ENCODE results near the gene CDK3. TPM values are rescaled to one million over a fixed set of nuclear protein-coding genes. Genes with fewer than 3 reads are reported as not detected.

The CDK3 gene
- polyA plus RNA-seq, 1 donor: 19.0 TPM

DNA sequence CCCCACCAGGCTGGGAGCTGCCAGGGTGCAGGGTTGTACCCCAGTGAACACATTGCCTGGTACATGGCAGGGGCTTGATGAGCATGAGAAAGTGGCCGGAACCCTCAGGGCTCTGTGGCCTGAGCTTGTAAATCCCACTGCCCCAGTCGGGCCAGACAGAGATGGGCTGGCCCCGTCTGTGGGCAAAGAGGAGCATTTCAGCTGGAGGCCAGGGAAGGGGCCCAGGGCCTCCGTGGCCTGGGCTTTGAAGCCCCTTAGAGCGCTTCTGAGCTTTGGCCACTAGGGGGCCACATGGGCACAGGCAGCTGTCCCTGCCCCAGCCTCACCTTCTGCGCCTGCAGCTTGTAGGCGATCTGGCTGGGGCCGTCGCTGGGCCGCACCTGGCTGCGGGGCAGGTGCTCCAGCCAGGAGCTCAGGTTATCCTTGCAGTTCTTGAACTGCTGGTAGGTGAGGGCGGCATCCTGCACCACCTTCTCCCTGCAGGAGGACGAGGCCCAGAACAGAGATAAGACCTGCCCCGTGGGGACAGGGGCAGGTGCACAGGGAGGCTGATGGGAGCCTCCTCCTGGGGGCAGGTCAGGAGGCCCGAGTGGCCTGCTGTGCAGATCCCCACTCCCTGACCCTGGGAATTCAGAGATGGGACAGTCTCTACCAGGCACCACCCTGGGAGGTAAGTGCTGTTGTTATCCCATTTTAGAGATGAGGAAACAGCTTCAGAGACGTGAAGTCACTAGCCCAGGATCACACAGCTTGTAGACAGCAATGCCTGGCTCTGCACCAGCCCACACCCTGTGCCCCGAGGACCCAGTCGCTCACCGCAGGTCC, 13.7 kb downstream of the CDK3 start:
- DNase-seq: peak; percentile 69

- DNase-seq: no peak
Measured at GRCh38 chr17:76014925-76015261, 14.2 kb downstream of the CDK3 start.

- DNase-seq: no peak
Measured at GRCh38 chr17:76017481-76018339, 17.1 kb downstream of the CDK3 start.

DNA sequence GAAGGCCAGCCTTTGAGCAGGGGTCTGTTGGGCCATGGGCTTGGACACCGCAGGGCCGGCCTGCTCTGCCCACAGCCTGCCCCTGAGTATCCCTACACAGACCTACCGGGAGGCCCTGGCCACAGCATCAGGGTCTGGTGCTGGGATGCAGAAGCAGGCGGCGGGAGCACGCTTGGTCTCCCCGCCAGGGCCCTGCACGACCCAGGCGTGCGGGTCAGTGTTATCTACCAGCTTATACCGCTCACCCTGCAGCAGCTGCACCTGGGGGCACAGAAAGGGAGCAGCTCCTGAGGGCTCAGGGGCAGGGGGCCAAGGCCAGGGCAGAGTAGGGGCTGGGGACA, 17.7 kb downstream of the CDK3 start:
- DNase-seq: no peak

GRCh38 chr17:76018801-76019200, 18.1 kb downstream of the CDK3 start:
- no peak for DNase-seq

GRCh38 chr17:76019833-76020467, 19.3 kb downstream of the CDK3 start:
- no peak for DNase-seq

DNA sequence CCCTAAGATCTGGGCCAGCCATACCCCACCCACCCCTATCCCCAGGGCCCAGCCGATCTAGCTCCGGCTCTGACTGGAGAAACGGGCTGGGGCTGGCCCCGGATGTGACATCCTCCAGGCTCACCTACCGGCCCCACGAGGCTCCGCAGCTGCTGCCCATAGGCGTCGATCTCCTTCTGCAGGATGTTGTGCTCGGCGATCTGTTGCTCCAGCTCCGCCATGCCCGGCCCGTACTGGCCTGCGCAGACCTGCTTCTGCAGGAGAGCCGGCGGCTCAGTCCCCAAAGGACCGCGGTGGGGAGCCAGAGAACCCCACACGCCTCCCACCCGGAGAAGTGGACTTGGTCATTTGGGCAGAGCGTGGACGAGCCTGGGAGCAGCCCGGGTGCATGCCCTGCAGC, 21.6 kb downstream of the CDK3 start:
- DNase-seq: no peak

- DNase-seq: no peak
Measured at GRCh38 chr17:76022973-76023899, 22.6 kb downstream of the CDK3 start.

GRCh38 chr17:76023900-76024237, 23.2 kb downstream of the CDK3 start:
- no peak for DNase-seq

DNA sequence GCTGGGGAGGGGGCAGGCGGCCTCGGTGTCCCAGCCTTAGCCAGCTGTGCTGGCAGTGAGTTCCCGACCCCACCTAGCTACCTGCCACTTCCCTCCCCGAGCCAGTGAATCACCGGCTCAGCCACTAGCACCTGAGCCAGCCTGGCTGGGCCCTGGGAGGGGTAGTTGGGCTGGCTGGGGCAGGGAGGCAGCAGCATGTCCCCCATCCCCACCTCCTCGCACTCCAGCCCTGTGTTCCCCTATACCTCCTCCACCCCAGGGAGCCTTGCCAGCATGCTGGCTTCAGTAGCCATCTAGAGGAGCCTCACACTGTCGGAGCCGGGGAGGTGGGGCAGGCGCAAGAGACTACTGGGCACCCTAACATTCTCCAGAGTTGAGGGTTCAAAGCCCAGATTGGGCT, 23.7 kb downstream of the CDK3 start:
- DNase-seq: no peak

GRCh38 chr17:76025294-76025693, 24.6 kb downstream of the CDK3 start:
- no peak for DNase-seq

DNA sequence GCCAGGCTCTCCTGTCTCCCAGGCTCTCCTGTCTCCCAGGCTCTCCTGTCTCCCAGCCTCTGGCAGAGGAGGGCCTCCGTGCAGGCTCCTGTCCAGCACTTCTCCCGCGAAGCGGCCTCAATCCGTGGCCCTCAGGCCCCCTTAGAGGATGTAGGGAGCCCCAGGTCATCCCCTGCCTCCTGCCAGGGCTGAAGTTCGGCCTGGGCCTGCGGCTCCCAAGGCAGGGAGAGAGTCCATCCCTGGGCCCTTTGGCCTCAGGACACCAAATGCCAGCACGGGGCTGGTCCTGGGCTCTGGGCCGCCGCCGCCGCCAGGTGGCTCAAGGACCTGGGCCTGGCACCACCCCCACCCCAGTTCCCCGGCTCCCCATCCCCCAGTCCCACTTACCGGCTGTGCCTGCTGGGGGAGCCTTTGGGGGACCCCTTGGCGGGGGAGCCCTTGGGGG, 26.1 kb downstream of the CDK3 start:
- DNase-seq: no peak

- no peak for DNase-seq
Measured at GRCh38 chr17:76027159-76027839, 26.6 kb downstream of the CDK3 start, which contains the start of gene EVPL. EVPL (minus strand) TSS chr17:76027306; CDS start chr17:76027198, 108 bp downstream.

GRCh38 chr17:76032073-76032779, 31.6 kb downstream of the CDK3 start:
- no peak for DNase-seq

- no peak for DNase-seq
Measured at GRCh38 chr17:76032780-76033108, 32.1 kb downstream of the CDK3 start.

DNA sequence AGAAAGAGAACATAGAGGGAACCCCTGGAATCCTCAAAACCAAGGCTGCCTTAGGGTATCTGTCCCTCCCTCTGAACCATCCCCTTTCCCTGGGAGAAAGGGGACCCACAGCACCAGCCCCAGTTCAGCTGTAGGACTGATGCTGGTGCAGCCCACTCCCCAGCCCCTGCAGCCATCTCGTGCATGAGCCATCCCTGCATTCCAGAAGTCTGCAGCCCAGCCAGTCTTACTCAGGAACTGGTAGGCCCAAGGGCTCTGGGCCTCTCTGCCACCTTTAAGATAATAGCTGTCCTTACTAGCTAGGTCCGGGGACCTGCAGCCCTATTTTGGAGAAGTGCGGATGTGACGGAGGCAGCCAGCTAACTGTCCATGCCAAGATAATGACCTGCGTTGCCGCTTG, 32.5 kb downstream of the CDK3 start:
- DNase-seq: no peak

GRCh38 chr17:76034428-76035350, 34.0 kb downstream of the CDK3 start:
- no peak for DNase-seq

GRCh38 chr17:76036497-76037261, 36.0 kb downstream of the CDK3 start:
- no peak for DNase-seq

GRCh38 chr17:76038050-76038449, 37.4 kb downstream of the CDK3 start:
- DNase-seq: no peak

Measured in left kidney (tissue), 2 donors.